Upper lobe of left lung (tissue), 4 donors: ENCODE data around the gene USP47.

Experiments used
- EP300 ChIP-seq, 4 donors: sonication (generic); formaldehyde crosslinking; IDR thresholded peaks; one replicate each; pipeline ENCODE4 v1.5.1; 2017; ENCODE audit warnings: antibody characterized with exemption in 4 of 4, control low read depth in 2 of 4
- POLR2A ChIP-seq, 4 donors: fragments of 450-650 bp; IDR thresholded peaks; one replicate each; pipeline ENCODE4 v1.5.1; 2016 to 2017; ENCODE audit warnings: antibody characterized with exemption in 4 of 4, mild to moderate bottlenecking in 2 of 4
- POLR2AphosphoS5 ChIP-seq, 2 donors: sonication (generic); formaldehyde crosslinking; IDR thresholded peaks; one replicate each; pipeline ENCODE4 v1.5.1; 2017; ENCODE audit warnings: antibody characterized with exemption in 2 of 2
- TF ChIP-seq, protein P1 (sequence below), 6 experiments: fragments of 450-650 bp in 4 of 6; fragments of 200-600 bp in 2 of 6; sonication (generic) in 2 of 6; IDR thresholded peaks; one replicate each; pipeline ENCODE4 v1.5.1; 2016 to 2019; ENCODE audit warnings: antibody characterized with exemption in 6 of 6

GRCh38 chr11:11985016-11985715 lies 143.4 kb downstream of the USP47 start:
- TF ChIP-seq POLR2A (IDR thresholded peaks at IDR 0.05) (no peak), POLR2AphosphoS5 (IDR thresholded peaks at IDR 0.05) (no peak), EP300 (IDR thresholded peaks at IDR 0.05) (no peak)
- TF ChIP-seq, protein P1, sequence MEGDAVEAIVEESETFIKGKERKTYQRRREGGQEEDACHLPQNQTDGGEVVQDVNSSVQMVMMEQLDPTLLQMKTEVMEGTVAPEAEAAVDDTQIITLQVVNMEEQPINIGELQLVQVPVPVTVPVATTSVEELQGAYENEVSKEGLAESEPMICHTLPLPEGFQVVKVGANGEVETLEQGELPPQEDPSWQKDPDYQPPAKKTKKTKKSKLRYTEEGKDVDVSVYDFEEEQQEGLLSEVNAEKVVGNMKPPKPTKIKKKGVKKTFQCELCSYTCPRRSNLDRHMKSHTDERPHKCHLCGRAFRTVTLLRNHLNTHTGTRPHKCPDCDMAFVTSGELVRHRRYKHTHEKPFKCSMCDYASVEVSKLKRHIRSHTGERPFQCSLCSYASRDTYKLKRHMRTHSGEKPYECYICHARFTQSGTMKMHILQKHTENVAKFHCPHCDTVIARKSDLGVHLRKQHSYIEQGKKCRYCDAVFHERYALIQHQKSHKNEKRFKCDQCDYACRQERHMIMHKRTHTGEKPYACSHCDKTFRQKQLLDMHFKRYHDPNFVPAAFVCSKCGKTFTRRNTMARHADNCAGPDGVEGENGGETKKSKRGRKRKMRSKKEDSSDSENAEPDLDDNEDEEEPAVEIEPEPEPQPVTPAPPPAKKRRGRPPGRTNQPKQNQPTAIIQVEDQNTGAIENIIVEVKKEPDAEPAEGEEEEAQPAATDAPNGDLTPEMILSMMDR (IDR thresholded peaks at IDR 0.05) = no peak
